Measurements from ENCODE around the gene LSG1. TPM values are rescaled to one million over a fixed set of nuclear protein-coding genes. Genes with fewer than 3 reads are reported as not detected.

The LSG1 gene
- total and polyA plus RNA-seq, 2 of the 13 experiments (the other 11 are each of a cell fraction or from before 2014, with no cell fraction given), result 21.4 to 32.1 TPM

DNA sequence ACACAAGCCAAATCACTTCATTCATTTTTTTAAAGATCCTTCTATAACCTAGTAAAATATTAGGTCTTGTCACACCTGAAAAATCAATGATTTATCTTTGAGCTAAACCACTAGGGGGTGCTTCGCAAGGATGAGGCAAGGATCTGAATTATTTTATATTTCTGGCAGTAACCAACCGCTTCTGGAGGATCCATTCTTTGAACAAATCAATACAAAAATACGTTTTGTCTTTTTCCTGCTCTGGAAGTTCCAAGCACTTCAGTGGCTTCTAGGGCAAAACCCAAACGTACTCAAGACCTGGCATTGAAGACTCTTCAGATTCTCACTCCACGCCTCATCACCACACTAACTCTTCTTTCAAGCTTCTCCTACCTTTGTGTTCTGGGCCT is 486 bp downstream of the LSG1 start:
- DNase-seq (ENCODE audit: low spot score) (peak; percentile 28), FAIRE-seq (no peak), ATAC-seq (peak; percentile 33)
- POLR2A ChIA-PET, result interaction anchor here (0.9 to 2.4 kb wide), 10 partner anchors 12 to 872 kb away, joined by 3 to 19 read pairs (median 4); partner anchors contain the start of genes FAM43A and PPP1R2
- CTCF ChIA-PET (ENCODE audit: low intra/inter-chr PET ratio, low total read pairs), result interaction anchor here (0.7 to 2.1 kb wide), 4 partner anchors 11 to 600 kb away, joined by 3 to 16 read pairs (median 4); no protein-coding TSS in a partner anchor
- peaks cover 3 to 14% of the 10 kb centered on the region in 2 experiments for H3K36me3 ChIP-seq (replicated peaks in 1 of 2; ENCODE audit: control insufficient read depth in 1 of 2, insufficient read depth in 2 of 2, low read length in 2 of 2)
- peaks cover 43% of the 10 kb centered on the region for H3K4me1 ChIP-seq (ENCODE audit: insufficient read depth, low read length)
- intact Hi-C loops (cut with micrococcal nuclease; ENCODE audit: unreplicated experiment), result loop anchor here (1.0 kb wide), 1 partner anchor 435 kb away; no protein-coding TSS in a partner anchor
- no peaks in the 10 kb centered on the region for H3K9me3 ChIP-seq (ENCODE audit: low read length)
- peak overlapping the region; percentile 80 for H3K4me2 ChIP-seq (ENCODE audit: low read depth, low read length)
- in situ Hi-C loops (cut with HindIII; ENCODE audit: extremely low pct_ligation_motif_present, low pct_unique_long_range_greater_than_20kb), result loop anchor here (5.0 kb wide), 1 partner anchor 586 kb away; no protein-coding TSS in a partner anchor
- peak overlapping the region; percentile 81 for H3K27ac ChIP-seq (ENCODE audit: extremely low read length, insufficient read depth, low read length)
- no peak for TF ChIP-seq ZBTB7B (CRISPR knock-in tag; IDR thresholded peaks at IDR 0.05)
- TF ChIP-seq ZNF703 (CRISPR knock-in tag; IDR thresholded peaks at IDR 0.05; ENCODE audit: borderline replicate concordance), result 0 out of 2 replicates have a peak, but pooled peaks have one; percentile 28
- 0 out of 2 replicates have a peak, but pooled peaks have one; percentile 21 for TF ChIP-seq HNRNPUL1 (IDR thresholded peaks at IDR 0.05; ENCODE audit: low read depth, low read length)
- TF ChIP-seq, protein P1, sequence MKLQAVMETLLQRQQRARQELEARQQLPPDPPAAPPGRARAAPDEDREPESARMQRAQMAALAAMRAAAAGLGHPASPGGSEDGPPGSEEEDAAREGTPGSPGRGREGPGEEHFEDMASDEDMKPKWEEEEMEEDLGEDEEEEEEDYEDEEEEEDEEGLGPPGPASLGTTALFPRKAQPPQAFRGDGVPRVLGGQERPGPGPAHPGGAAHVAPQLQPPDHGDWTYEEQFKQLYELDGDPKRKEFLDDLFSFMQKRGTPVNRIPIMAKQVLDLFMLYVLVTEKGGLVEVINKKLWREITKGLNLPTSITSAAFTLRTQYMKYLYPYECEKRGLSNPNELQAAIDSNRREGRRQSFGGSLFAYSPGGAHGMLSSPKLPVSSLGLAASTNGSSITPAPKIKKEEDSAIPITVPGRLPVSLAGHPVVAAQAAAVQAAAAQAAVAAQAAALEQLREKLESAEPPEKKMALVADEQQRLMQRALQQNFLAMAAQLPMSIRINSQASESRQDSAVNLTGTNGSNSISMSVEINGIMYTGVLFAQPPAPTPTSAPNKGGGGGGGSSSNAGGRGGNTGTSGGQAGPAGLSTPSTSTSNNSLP (IDR thresholded peaks at IDR 0.05; ENCODE audit: low read depth, low read length), result peak; percentile 82
- no peak for TF ChIP-seq IKZF5 (CRISPR knock-in tag; IDR thresholded peaks at IDR 0.05)
- TF ChIP-seq ZFP37 (CRISPR knock-in tag; IDR thresholded peaks at IDR 0.05; ENCODE audit: borderline replicate concordance), result no peak
- TF ChIP-seq, protein P2, sequence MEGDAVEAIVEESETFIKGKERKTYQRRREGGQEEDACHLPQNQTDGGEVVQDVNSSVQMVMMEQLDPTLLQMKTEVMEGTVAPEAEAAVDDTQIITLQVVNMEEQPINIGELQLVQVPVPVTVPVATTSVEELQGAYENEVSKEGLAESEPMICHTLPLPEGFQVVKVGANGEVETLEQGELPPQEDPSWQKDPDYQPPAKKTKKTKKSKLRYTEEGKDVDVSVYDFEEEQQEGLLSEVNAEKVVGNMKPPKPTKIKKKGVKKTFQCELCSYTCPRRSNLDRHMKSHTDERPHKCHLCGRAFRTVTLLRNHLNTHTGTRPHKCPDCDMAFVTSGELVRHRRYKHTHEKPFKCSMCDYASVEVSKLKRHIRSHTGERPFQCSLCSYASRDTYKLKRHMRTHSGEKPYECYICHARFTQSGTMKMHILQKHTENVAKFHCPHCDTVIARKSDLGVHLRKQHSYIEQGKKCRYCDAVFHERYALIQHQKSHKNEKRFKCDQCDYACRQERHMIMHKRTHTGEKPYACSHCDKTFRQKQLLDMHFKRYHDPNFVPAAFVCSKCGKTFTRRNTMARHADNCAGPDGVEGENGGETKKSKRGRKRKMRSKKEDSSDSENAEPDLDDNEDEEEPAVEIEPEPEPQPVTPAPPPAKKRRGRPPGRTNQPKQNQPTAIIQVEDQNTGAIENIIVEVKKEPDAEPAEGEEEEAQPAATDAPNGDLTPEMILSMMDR (CRISPR knock-in tag; IDR thresholded peaks at IDR 0.05), result peak; percentile 57
- TF ChIP-seq ZMAT3 (CRISPR knock-in tag; conservative IDR thresholded peaks at IDR 0.05), result 0 out of 2 replicates have a peak, but pooled peaks have one; percentile 28
- TF ChIP-seq NR2F2 (IDR thresholded peaks at IDR 0.05; ENCODE audit: borderline replicate concordance, low read depth), result 0 out of 2 replicates have a peak, but pooled peaks have one; percentile 14
- no peak for TF ChIP-seq POGZ (CRISPR knock-in tag; IDR thresholded peaks at IDR 0.05)
- TF ChIP-seq CBFB (CRISPR knock-in tag; IDR thresholded peaks at IDR 0.05), result no peak
- TF ChIP-seq ONECUT2 (CRISPR knock-in tag; IDR thresholded peaks at IDR 0.05), result peak; percentile 85
- TF ChIP-seq ZNF709 (CRISPR knock-in tag; IDR thresholded peaks at IDR 0.05), result peak; percentile 14; the same call in 1 of the 2 replicates
- TF ChIP-seq ZNF558 (CRISPR knock-in tag; IDR thresholded peaks at IDR 0.05; ENCODE audit: borderline replicate concordance), result no peak
- TF ChIP-seq ZNF777 (CRISPR knock-in tag; IDR thresholded peaks at IDR 0.05), result 0 out of 2 replicates have a peak, but pooled peaks have one; percentile 8
- peak; percentile 26; the same call in 1 of the 2 replicates for TF ChIP-seq STAG1 (CRISPR knock-in tag; IDR thresholded peaks at IDR 0.05)
- peak; percentile 42; the same call in 1 of the 2 replicates for TF ChIP-seq SMC3 (IDR thresholded peaks at IDR 0.05; ENCODE audit: low read length)
- no peak for TF ChIP-seq PHF20 (CRISPR knock-in tag; IDR thresholded peaks at IDR 0.05)
- H2AFZ ChIP-seq (ENCODE audit: low read length), result peak overlapping the region; percentile 20
- WGBS (ENCODE audit: low lambda C conversion rate), result under 1% methylated on average over 5 of the region's 5 CpGs
- BruUV-seq (replicated peaks), result TSS peak; percentile 65
- no peaks in the 10 kb centered on the region for H4K20me1 ChIP-seq (ENCODE audit: insufficient read depth, low read length)
- peak overlapping the region; percentile 79 to 85 (median 84) for H3K4me3 ChIP-seq (replicated peaks in 1 of 3; ENCODE audit: insufficient read depth in 1 of 3, low read depth in 2 of 3, low read length in 3 of 3)
- H3K27me3 ChIP-seq (ENCODE audit: control insufficient read depth in 1 of 2, insufficient read depth in 2 of 2, low read length in 2 of 2), result peaks cover 0 to 3% of the 10 kb centered on the region in 2 experiments; a peak in 1 of 5 replicates
- peak overlapping the region; percentile 76 for H3K9ac ChIP-seq (ENCODE audit: insufficient read depth, low read depth, low read length)
- H3K79me2 ChIP-seq (ENCODE audit: insufficient read depth, low read length), result peaks cover 19% of the 10 kb centered on the region

All from HepG2 (cell line).